Activated CD4-positive, alpha-beta T cell treated with anti-CD3 and anti-CD28 coated beads for 36 hours (primary cell): Measurements from ENCODE around the gene ADAMTS9. TPM values are rescaled to one million over a fixed set of nuclear protein-coding genes. Genes with fewer than 3 reads are reported as not detected.

Experiments used
- ATAC-seq: fragments of 200-7000 bp; cut with Tn5 transposase; one replicate; pipeline ENCODE4 v1.10.0; 2021; ENCODE audit warnings: mild to moderate bottlenecking, moderate library complexity
- CTCF ChIA-PET: fragments of 350-600 bp; sonication (Branson Sonifier 250); formaldehyde crosslinking; loops from one replicate; lab custom pipeline; 2021; ENCODE audit warnings: antibody characterized with exemption; lab: Charles Lee
- POLR2A ChIA-PET: fragments of 350-600 bp; sonication (Branson Sonifier 250); formaldehyde crosslinking; loops from one replicate; lab custom pipeline; 2021; ENCODE audit warnings: antibody characterized with exemption, inconsistent platforms; lab: Charles Lee
- DNase-seq: peaks from one replicate; pipeline ENCODE4 v3.0.0-alpha.2; 2020
- H3K27ac Mint-ChIP-seq: one replicate; pipeline ENCODE4 v1.8.0; 2021; ENCODE audit warnings: mixed read lengths
- H3K27me3 Mint-ChIP-seq: one replicate; pipeline ENCODE4 v1.8.0; 2021; ENCODE audit warnings: mixed read lengths
- H3K36me3 Mint-ChIP-seq: one replicate; pipeline ENCODE4 v1.8.0; 2021; ENCODE audit warnings: low read depth, mixed read lengths
- H3K4me1 Mint-ChIP-seq: one replicate; pipeline ENCODE4 v1.8.0; 2021; ENCODE audit warnings: mixed read lengths
- H3K4me3 Mint-ChIP-seq: one replicate; pipeline ENCODE4 v1.8.0; 2021; ENCODE audit warnings: mild to moderate bottlenecking, moderate library complexity, mixed read lengths
- H3K9me3 Mint-ChIP-seq: one replicate; pipeline ENCODE4 v1.8.0; 2021; ENCODE audit warnings: low read depth, mixed read lengths
- intact Hi-C, 2 experiments: fragments of 100-400 bp; cut with DNase I in 1 of 2; cut with micrococcal nuclease in 1 of 2; formaldehyde crosslinking; loops; one replicate each; pipeline versions ENCODE4 v1.14.2 to v1.15.1; 2022 to 2024; cut with DNase I, micrococcal nuclease
- total RNA-seq, 2 experiments: library from RNA; stranded (reverse); gene quantifications; one replicate each; pipeline ENCODE4 v1.2.3, GENCODE V29; 2021

The ADAMTS9 gene
- total RNA-seq, 2 experiments from 2014 or later = not detected

DNA sequence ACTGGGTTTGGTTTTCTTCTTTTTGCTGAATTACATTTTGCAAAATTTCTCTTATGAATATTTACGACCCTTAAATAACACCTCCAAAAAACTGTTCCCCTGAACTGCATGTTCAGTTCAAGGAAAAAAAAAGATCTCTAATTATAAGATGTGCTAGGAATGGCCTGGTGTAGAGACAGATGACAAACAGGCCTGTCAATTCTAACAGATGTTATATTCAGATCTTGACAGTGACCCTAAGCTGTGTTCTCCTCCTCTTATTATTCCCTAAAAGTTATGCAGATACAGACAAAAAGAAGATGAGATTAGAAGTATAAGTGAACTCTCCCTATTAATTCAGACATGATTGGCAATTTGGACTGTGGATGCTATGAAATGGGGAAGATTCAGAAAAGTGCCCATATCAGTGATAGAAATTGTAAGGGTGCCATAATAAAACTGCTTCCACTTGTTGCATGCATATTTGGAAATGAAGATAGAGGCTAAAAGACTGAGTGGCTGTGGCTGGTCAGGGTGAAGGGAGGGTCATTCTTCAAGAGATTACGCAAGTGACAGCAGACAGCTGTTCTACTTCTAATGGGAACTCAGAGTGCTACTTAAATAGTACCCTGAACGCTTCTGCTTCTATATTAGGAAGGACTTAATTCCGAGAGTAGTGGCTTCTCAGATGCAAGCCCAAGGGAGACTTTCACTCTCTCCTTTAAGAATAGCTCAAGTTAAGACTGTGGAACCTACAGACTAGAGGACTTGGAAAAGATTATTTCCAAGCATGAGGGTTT lies 75.5 kb downstream of the ADAMTS9 start:
- POLR2A ChIA-PET = no interaction called here
- CTCF ChIA-PET = interaction anchor here (0.6 kb wide), 1 partner anchor 59 kb away, joined by 3 read pairs; no protein-coding TSS in a partner anchor
- no peak overlapping the region for H3K4me3 Mint-ChIP-seq
- no peaks in the 10 kb centered on the region for H3K27me3 Mint-ChIP-seq
- ATAC-seq (no peak), DNase-seq (no peak)
- no peaks in the 10 kb centered on the region for H3K4me1 Mint-ChIP-seq
- H3K9me3 Mint-ChIP-seq = peaks cover 2% of the 10 kb centered on the region
- no peaks in the 10 kb centered on the region for H3K36me3 Mint-ChIP-seq
- no peak overlapping the region for H3K27ac Mint-ChIP-seq
- intact Hi-C loops = no loop called here

DNA sequence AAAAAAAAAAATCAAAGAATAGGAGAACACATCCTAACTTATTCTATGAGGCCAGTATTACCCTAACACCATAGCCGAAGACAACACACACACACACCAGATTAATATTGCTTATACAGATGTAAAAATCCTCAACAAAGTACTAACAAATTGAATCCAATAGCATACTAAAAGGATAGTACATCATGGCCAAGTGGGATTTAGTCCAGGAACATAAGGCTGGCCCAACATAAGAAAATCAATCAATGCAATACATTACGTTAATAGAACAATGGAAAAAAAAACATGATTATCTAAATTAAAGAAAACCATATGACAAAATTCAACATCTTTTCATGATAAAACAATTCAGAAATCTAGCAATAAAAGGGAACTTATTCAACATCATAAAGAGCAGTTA lies 79.1 kb downstream of the ADAMTS9 start:
- H3K27ac Mint-ChIP-seq = no peak overlapping the region
- ChIA-PET POLR2A (no interaction called here), CTCF (interaction anchor here (0.8 kb wide), 1 partner anchor 80 kb away, joined by 3 read pairs; no protein-coding TSS in a partner anchor)
- no peaks in the 10 kb centered on the region for H3K36me3 Mint-ChIP-seq
- H3K4me1 Mint-ChIP-seq = no peaks in the 10 kb centered on the region
- ATAC-seq (no peak), DNase-seq (no peak)
- no peaks in the 10 kb centered on the region for H3K27me3 Mint-ChIP-seq
- no peaks in the 10 kb centered on the region for H3K9me3 Mint-ChIP-seq
- intact Hi-C loops = no loop called here
- no peak overlapping the region for H3K4me3 Mint-ChIP-seq

DNA sequence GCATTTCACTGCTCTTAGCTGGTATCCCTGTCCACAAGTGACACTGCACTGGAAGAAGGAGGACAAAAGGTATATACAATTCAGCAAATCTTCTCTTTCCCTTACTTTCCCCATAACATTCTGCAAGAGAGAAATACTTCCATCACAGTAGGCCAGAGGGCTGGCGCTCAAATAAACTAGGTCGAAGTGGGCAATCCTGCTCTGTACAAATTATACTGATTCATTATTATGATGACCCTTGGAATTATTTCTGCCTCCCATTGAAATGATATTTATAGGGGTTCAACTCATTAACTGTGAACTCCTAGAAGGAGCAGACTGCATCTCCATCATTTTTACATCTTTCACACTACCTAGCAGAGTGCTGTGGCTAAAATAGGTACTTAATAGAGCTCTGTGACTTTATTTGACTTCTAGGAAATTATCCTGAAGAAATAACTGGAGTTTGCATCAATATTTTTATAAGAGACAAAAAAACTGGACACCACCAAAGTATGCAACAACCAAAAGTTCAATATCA lies 80.7 kb downstream of the ADAMTS9 start:
- Mint-ChIP-seq H3K9me3 (no peaks in the 10 kb centered on the region), H3K27me3 (no peaks in the 10 kb centered on the region), H3K4me1 (no peaks in the 10 kb centered on the region), H3K4me3 (no peak overlapping the region), H3K27ac (no peak overlapping the region), H3K36me3 (no peaks in the 10 kb centered on the region)
- ATAC-seq (no peak), DNase-seq (no peak)
- intact Hi-C loops = no loop called here
- POLR2A ChIA-PET = interaction anchor here (0.7 kb wide), 1 partner anchor 731 kb away, joined by 4 read pairs; no protein-coding TSS in a partner anchor
- CTCF ChIA-PET = interaction anchor here (0.7 kb wide), 1 partner anchor 1476 kb away, joined by 3 read pairs; no protein-coding TSS in a partner anchor

DNA sequence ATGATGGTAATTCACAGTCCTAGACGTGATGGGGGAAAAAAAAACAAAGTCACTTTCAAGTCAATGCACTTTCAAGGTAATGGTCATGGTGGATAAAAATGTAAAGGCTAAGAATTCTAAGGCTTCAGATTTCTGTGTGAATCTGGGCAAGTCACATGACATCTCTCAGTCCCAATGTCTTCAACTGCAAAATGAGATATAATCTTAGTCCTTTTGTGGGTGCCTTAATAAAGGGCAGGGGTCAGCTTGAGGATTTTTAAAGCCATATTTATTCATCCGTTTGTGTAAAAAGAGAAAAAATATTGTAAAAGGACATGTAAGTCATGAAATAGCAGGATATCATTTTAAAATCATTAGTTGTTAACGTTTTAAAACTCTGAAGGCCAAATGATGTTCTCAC lies 83.5 kb downstream of the ADAMTS9 start:
- no peak overlapping the region for H3K4me3 Mint-ChIP-seq
- ChIA-PET CTCF (no interaction called here), POLR2A (no interaction called here)
- H3K9me3 Mint-ChIP-seq = no peaks in the 10 kb centered on the region
- ATAC-seq (no peak), DNase-seq (no peak)
- no peaks in the 10 kb centered on the region for H3K4me1 Mint-ChIP-seq
- H3K27me3 Mint-ChIP-seq = no peaks in the 10 kb centered on the region
- no peak overlapping the region for H3K27ac Mint-ChIP-seq
- intact Hi-C loops = no loop called here
- no peaks in the 10 kb centered on the region for H3K36me3 Mint-ChIP-seq

DNA sequence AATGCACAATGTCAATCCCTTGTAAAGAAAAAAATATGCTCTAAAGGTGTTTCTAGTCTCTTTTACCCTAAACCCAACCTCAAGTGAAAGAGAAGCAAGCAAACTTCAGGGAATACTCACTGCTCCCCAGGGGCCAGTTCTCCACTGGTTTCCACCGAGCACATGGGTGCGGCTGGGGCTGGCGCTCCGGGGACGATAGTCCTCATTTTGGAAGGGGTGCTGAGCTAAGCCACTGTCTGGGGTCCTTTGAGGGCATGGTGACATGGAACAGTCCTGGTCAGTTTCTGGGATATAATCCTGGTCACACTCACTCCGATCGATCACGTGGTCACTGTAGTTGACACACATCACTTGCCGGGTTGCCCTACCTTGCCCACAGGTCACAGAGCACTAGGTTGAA lies 86.0 kb downstream of the ADAMTS9 start:
- intact Hi-C loops = no loop called here
- no peak for ATAC-seq
- H3K36me3 Mint-ChIP-seq = no peaks in the 10 kb centered on the region

DNA sequence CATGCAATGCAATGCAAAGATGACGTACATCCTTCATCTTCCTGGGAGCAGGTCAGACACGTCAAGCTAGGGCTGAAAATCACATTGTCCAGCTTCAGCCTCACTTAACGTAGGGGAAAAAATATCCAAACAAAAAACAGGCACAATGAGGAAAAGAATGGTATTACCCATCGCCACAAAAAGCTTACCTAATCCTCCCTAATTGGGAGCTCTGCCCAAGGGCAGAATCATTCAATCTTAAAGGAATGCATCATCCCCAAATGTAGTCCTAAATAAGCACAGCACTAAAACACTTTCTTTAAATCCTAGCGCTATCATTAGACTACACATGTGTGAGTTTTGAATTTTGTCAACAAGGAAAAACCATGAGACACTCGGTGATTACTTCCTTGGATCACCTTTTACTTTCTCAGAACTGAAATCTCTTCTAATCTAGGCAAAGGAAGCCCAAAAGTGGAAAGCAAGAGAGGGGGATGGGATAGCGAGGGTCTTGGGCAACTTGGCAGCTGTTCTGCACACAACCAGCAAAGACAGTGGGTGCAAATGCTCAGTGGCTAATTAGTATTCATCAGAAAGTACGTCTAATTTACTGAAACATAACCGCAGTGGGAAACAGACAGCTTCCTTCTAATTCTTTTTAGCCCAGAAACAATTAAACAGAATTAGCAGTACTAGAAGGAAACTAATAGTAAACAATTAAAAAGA lies 87.4 kb downstream of the ADAMTS9 start:
- ChIA-PET POLR2A (no interaction called here), CTCF (no interaction called here)
- Mint-ChIP-seq H3K9me3 (no peaks in the 10 kb centered on the region), H3K4me1 (no peaks in the 10 kb centered on the region), H3K36me3 (no peaks in the 10 kb centered on the region), H3K27me3 (no peaks in the 10 kb centered on the region), H3K4me3 (no peak overlapping the region), H3K27ac (no peak overlapping the region)
- ATAC-seq (no peak), DNase-seq (no peak)
- intact Hi-C loops = no loop called here

More for the DNA sequence above, 86.0 kb downstream of the ADAMTS9 start:
- Mint-ChIP-seq H3K4me1 (no peaks in the 10 kb centered on the region), H3K27me3 (no peaks in the 10 kb centered on the region), H3K27ac (no peak overlapping the region), H3K4me3 (no peak overlapping the region), H3K9me3 (no peaks in the 10 kb centered on the region)
- CTCF ChIA-PET = no interaction called here
- POLR2A ChIA-PET = no interaction called here
- no peak for DNase-seq

DNA sequence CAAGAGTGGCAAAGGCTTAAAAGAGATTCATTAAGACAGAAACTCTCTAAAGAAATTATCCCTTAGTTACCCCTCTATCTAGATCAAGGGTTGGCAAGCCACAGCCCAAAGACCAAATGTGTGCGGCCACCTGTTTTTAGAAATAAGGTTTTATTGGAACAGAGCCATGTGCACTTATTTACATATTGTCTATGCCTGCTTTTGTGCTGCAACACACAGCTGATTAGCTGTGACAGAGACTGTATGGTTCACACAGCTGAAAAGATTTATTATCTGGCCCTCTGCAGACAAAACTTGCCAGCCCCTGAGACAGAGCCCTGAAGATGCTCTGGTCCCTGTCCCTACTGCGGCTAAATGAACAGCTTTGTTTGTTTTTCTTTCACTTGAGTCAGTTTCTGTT lies 88.1 kb downstream of the ADAMTS9 start:
- POLR2A ChIA-PET = no interaction called here

DNA sequence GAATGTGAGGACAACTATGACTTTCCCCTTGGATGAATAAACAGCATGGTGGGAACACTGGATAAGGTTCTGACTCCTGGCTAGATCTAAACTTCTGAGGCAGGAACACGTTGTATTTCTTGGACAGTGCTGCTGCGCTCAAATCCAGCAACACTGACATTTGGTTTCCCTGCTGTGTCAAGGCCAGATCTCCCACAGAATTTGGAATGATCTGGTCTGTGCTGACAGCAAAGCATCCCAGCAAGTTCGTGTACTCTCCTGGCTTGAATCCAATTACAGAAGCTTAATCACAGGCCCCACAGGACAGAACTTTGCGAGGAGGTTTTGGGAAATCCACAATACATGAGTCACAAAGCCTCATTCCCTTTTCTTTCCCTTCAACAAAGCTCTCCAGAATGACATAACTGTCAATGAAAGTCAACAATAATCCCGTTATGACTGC lies 92.5 kb downstream of the ADAMTS9 start:
- Mint-ChIP-seq H3K27ac (no peak overlapping the region), H3K36me3 (no peaks in the 10 kb centered on the region), H3K9me3 (no peaks in the 10 kb centered on the region), H3K4me1 (no peaks in the 10 kb centered on the region), H3K4me3 (no peak overlapping the region), H3K27me3 (no peaks in the 10 kb centered on the region)
- POLR2A ChIA-PET = no interaction called here
- ATAC-seq (no peak), DNase-seq (no peak)
- CTCF ChIA-PET = no interaction called here
- intact Hi-C loops = no loop called here

More for the DNA sequence above, 88.1 kb downstream of the ADAMTS9 start:
- DNase-seq (no peak), ATAC-seq (no peak)
- Mint-ChIP-seq H3K4me1 (no peaks in the 10 kb centered on the region), H3K27ac (no peak overlapping the region), H3K4me3 (no peak overlapping the region), H3K9me3 (no peaks in the 10 kb centered on the region), H3K27me3 (no peaks in the 10 kb centered on the region), H3K36me3 (no peaks in the 10 kb centered on the region)
- intact Hi-C loops = no loop called here
- CTCF ChIA-PET = no interaction called here

DNA sequence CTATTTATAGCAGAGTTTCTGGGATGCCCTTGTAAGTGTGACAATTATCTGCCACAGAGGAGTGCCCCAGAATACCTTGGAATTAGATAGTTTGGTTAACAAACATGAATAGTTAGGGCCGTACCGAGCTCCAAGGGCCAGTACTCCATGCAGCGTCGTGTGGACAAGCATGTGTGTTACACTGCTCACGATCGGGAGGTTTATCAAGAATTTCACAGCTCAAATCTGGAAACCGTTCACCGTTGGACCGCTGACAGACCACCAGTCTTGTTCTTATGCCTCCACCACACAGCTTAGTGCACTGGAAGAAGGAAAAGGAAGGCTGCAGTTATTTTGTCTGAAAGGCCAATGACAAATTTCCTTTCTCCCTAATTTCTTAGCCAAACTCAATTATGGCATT lies 93.7 kb downstream of the ADAMTS9 start:
- no peaks in the 10 kb centered on the region for H3K9me3 Mint-ChIP-seq
- intact Hi-C loops = no loop called here
- ChIA-PET POLR2A (no interaction called here), CTCF (interaction anchor here (1.0 kb wide), 1 partner anchor 9 kb away, joined by 3 read pairs; no protein-coding TSS in a partner anchor)
- no peaks in the 10 kb centered on the region for H3K4me1 Mint-ChIP-seq
- H3K4me3 Mint-ChIP-seq = no peak overlapping the region
- no peaks in the 10 kb centered on the region for H3K36me3 Mint-ChIP-seq
- ATAC-seq (no peak), DNase-seq (no peak)
- no peak overlapping the region for H3K27ac Mint-ChIP-seq
- no peaks in the 10 kb centered on the region for H3K27me3 Mint-ChIP-seq

DNA sequence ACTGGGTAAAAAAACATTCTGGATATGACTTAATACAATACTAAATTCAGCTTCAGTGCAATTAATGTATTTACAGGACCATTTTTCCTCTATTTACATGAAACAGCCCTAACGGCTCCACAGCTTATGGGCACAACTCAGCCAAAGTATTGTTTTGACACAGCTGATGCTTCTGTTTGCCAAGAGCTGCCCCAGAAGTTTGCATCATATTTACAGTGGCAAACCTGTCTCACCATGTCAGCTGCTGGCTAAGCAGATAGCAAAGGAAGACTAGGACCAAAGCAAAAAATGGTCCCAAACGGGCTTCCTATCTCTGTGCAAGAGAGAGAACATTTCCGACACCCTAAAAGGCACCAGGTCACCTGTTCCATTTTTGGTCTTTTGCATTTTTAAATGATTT lies 94.5 kb downstream of the ADAMTS9 start:
- Mint-ChIP-seq H3K4me1 (no peaks in the 10 kb centered on the region), H3K27me3 (no peaks in the 10 kb centered on the region), H3K36me3 (no peaks in the 10 kb centered on the region), H3K9me3 (no peaks in the 10 kb centered on the region), H3K4me3 (no peak overlapping the region), H3K27ac (no peak overlapping the region)
- ATAC-seq (no peak), DNase-seq (no peak)
- intact Hi-C loops = no loop called here
- ChIA-PET POLR2A (no interaction called here), CTCF (interaction anchor here (1.0 kb wide), 1 partner anchor 8 kb away, joined by 3 read pairs; no protein-coding TSS in a partner anchor)

DNA sequence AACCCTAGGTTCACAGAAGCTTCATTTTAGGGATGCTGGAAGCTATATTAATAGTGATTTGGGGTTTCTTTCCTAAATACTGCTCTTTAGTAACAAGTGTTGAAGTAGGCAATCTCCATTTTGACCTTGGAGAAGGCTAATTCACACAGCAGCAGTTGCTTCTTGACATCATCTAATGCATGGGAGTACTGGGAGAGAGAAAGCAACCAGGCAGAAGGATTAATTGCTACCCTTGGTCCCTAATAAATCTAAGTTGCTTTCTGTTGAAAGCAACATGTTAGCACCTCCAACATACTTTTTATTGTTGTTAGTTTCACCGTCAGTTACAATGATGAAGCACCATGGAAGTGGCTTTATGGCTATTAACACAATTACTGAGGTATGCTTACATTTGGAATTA lies 96.2 kb downstream of the ADAMTS9 start:
- CTCF ChIA-PET = no interaction called here
- Mint-ChIP-seq H3K27ac (no peak overlapping the region), H3K9me3 (no peaks in the 10 kb centered on the region), H3K4me1 (no peaks in the 10 kb centered on the region), H3K4me3 (no peak overlapping the region), H3K36me3 (no peaks in the 10 kb centered on the region), H3K27me3 (peaks cover 2% of the 10 kb centered on the region)
- DNase-seq (no peak), ATAC-seq (no peak)
- POLR2A ChIA-PET = no interaction called here
- intact Hi-C loops = no loop called here
